Common myeloid progenitor, CD34-positive (primary cell): ENCODE measurements around the gene ASCC2.

Experiments
- CTCF ChIA-PET: fragments of 350-600 bp; sonication (Branson Sonifier 250); formaldehyde crosslinking; loops from one replicate; lab custom pipeline; 2021; ENCODE audit warnings: antibody characterized with exemption; lab: Charles Lee
- POLR2A ChIA-PET: fragments of 350-600 bp; sonication (Branson Sonifier 250); formaldehyde crosslinking; loops from one replicate; lab custom pipeline; 2021; ENCODE audit warnings: antibody characterized with exemption; lab: Charles Lee
- DNase-seq, 3 donors: peaks; one replicate each; pipeline versions ENCODE4 v3.0.0 to v3.0.0-alpha.2; 2013
- H3K27ac ChIP-seq, 2 experiments: 1 replicate in 1 of 2; 2 replicates in 1 of 2; pipeline ENCODE4 v1.7.0; 2013; ENCODE audit warnings: inconsistent platforms in 2 of 2, low read length in 2 of 2, mild to moderate bottlenecking in 2 of 2, low read depth in 1 of 2, moderate library complexity in 1 of 2; ENCODE audit not compliant: severe bottlenecking in 2 of 2, insufficient read depth in 1 of 2, poor library complexity in 1 of 2
- H3K27me3 ChIP-seq, 5 experiments: replicated peaks in 2 of 5; 1 replicate in 3 of 5; 2 replicates in 2 of 5; pipeline versions ENCODE4 v1.6.1 to v1.7.0; 2013; ENCODE audit warnings: low read length in 4 of 5, mild to moderate bottlenecking in 2 of 5, moderate library complexity in 2 of 5, inconsistent platforms in 1 of 5; ENCODE audit not compliant: insufficient read depth in 5 of 5, control insufficient read depth in 4 of 5
- H3K36me3 ChIP-seq, 4 experiments: 1 replicate in 2 of 4; 2 replicates in 2 of 4; pipeline versions ENCODE4 v1.6.1 to v1.7.0; 2013; ENCODE audit warnings: low read length in 3 of 4, control low read depth in 1 of 4, mild to moderate bottlenecking in 1 of 4; ENCODE audit not compliant: control insufficient read depth in 4 of 4, insufficient read depth in 4 of 4
- H3K4me1 ChIP-seq, 4 experiments: 1 replicate in 3 of 4; 2 replicates in 1 of 4; pipeline versions ENCODE4 v1.6.1 to v1.7.1; 2013; ENCODE audit warnings: low read length in 3 of 4, mild to moderate bottlenecking in 3 of 4, control low read depth in 1 of 4, inconsistent platforms in 1 of 4, moderate library complexity in 1 of 4; ENCODE audit not compliant: control insufficient read depth in 4 of 4, insufficient read depth in 4 of 4; ENCODE audit errors: control extremely low read depth in 1 of 4
- H3K4me3 ChIP-seq, 7 experiments: 1 replicate in 4 of 7; 2 replicates in 3 of 7; pipeline versions ENCODE4 v1.5.1 to v1.7.0; 2013; ENCODE audit warnings: mild to moderate bottlenecking in 7 of 7, low read length in 6 of 7, moderate library complexity in 6 of 7, inconsistent platforms in 2 of 7, low read depth in 2 of 7, control low read depth in 1 of 7; ENCODE audit not compliant: insufficient read depth in 4 of 7, control insufficient read depth in 1 of 7; ENCODE audit errors: extremely low read depth in 1 of 7
- H3K9me3 ChIP-seq, 5 experiments: 1 replicate in 4 of 5; 2 replicates in 1 of 5; pipeline versions ENCODE4 v1.6.1 to v1.7.1; 2013; ENCODE audit warnings: low read length in 4 of 5, mild to moderate bottlenecking in 2 of 5, inconsistent platforms in 1 of 5, low read depth in 1 of 5, moderate library complexity in 1 of 5; ENCODE audit not compliant: control insufficient read depth in 4 of 5, insufficient read depth in 2 of 5; ENCODE audit errors: control extremely low read depth in 1 of 5
- WGBS: methylation state at CpG from one replicate; pipeline ENCODE4 v1.1.5; 2013; ENCODE audit not compliant: insufficient coverage; 5-methylcytosine and 5-hydroxymethylcytosine counted together

Gene ASCC2

GRCh38 chr22:29882716-29883044 is 44.6 kb upstream of the ASCC2 start:
- no peak overlapping the region for H3K27ac ChIP-seq
- DNase-seq, result no peak
- H3K27me3 ChIP-seq, result no peaks in the 10 kb centered on the region
- no peaks in the 10 kb centered on the region for H3K36me3 ChIP-seq
- H3K9me3 ChIP-seq, result no peaks in the 10 kb centered on the region
- CTCF ChIA-PET, result interaction anchor here (0.6 to 1.9 kb wide), 5 partner anchors 10 to 122 kb away, joined by 3 to 4 read pairs (median 3); no protein-coding TSS in a partner anchor
- 0% methylated on average over 4 of the region's 5 CpGs for WGBS
- POLR2A ChIA-PET, result no interaction called here
- peak overlapping the region in 6 of 7 experiments; percentile 28 to 96 (median 74) for H3K4me3 ChIP-seq
- H3K4me1 ChIP-seq, result peaks cover 0 to 16% (median 15%) of the 10 kb centered on the region in 4 experiments

- no peak overlapping the region for H3K4me3 ChIP-seq
- no peak overlapping the region for H3K27ac ChIP-seq
- H3K9me3 ChIP-seq, result no peaks in the 10 kb centered on the region
- CTCF ChIA-PET, result interaction anchor here (0.9 kb wide), 1 partner anchor 41 kb away, joined by 3 read pairs; no protein-coding TSS in a partner anchor
- no peaks in the 10 kb centered on the region for H3K27me3 ChIP-seq
- POLR2A ChIA-PET, result no interaction called here
- WGBS, result 100% methylated on average over 3 of the region's 5 CpGs
- H3K4me1 ChIP-seq, result peaks cover 0 to 10% (median 7%) of the 10 kb centered on the region in 4 experiments
- DNase-seq, result peak; percentile 34 to 54 (median 54)
- H3K36me3 ChIP-seq, result no peaks in the 10 kb centered on the region
Observed at GRCh38 chr22:29879753-29880152, 41.7 kb upstream of the ASCC2 start.

- CTCF ChIA-PET, result interaction anchor here (0.6 kb wide), 1 partner anchor 48 kb away, joined by 3 read pairs; no protein-coding TSS in a partner anchor
- no peak for DNase-seq
- Histone ChIP-seq H3K27ac (no peak overlapping the region), H3K9me3 (no peaks in the 10 kb centered on the region), H3K27me3 (no peaks in the 10 kb centered on the region), H3K4me1 (peaks cover 0 to 7% (median 2%) of the 10 kb centered on the region in 4 experiments), H3K4me3 (no peak overlapping the region), H3K36me3 (no peaks in the 10 kb centered on the region)
- POLR2A ChIA-PET, result no interaction called here
- WGBS, result 60% methylated on average over 2 of the region's 2 CpGs
Observed at GRCh38 chr22:29877620-29878019, 39.5 kb upstream of the ASCC2 start.

GRCh38 chr22:29873943-29874342 is 35.9 kb upstream of the ASCC2 start:
- no peak overlapping the region for H3K27ac ChIP-seq
- H3K9me3 ChIP-seq, result no peaks in the 10 kb centered on the region
- no peaks in the 10 kb centered on the region for H3K27me3 ChIP-seq
- WGBS, result 100% methylated on average over 1 of the region's 2 CpGs
- ChIA-PET POLR2A (no interaction called here), CTCF (no interaction called here)
- H3K36me3 ChIP-seq, result no peaks in the 10 kb centered on the region
- H3K4me1 ChIP-seq, result peaks cover 0 to 20% (median 8%) of the 10 kb centered on the region in 4 experiments
- DNase-seq, result peak in 1 of 3 donors; percentile 26
- no peak overlapping the region for H3K4me3 ChIP-seq

GRCh38 chr22:29872989-29873388 is 34.9 kb upstream of the ASCC2 start:
- Histone ChIP-seq H3K4me3 (no peak overlapping the region), H3K4me1 (peaks cover 0 to 20% (median 8%) of the 10 kb centered on the region in 4 experiments), H3K36me3 (no peaks in the 10 kb centered on the region), H3K27me3 (no peaks in the 10 kb centered on the region), H3K9me3 (no peaks in the 10 kb centered on the region), H3K27ac (no peak overlapping the region)
- ChIA-PET POLR2A (no interaction called here), CTCF (interaction anchor here (1.3 to 1.6 kb wide), 2 partner anchors 10 to 213 kb away, joined by 3 to 4 read pairs; partner anchors contain the start of gene MTMR3)
- peak in 2 of 3 donors; percentile 33 to 52 for DNase-seq
- whole genome bisulfite sequencing, result 58% methylated on average over 4 of the region's 5 CpGs

- WGBS, result 100% methylated on average over 1 of the region's 3 CpGs
- CTCF ChIA-PET, result interaction anchor here (1.3 to 1.6 kb wide), 2 partner anchors 11 to 214 kb away, joined by 3 to 4 read pairs; partner anchors contain the start of gene MTMR3
- Histone ChIP-seq H3K36me3 (no peaks in the 10 kb centered on the region), H3K9me3 (no peaks in the 10 kb centered on the region), H3K27me3 (no peaks in the 10 kb centered on the region), H3K27ac (no peak overlapping the region), H3K4me3 (no peak overlapping the region), H3K4me1 (peaks cover 0 to 20% (median 8%) of the 10 kb centered on the region in 4 experiments)
- no peak for DNase-seq
- POLR2A ChIA-PET, result no interaction called here
Observed at GRCh38 chr22:29872144-29872893, 34.2 kb upstream of the ASCC2 start.

GRCh38 chr22:29871684-29872083 is 33.6 kb upstream of the ASCC2 start:
- POLR2A ChIA-PET, result no interaction called here

More at GRCh38 chr22:29871684-29872083, 33.6 kb upstream of the ASCC2 start:
- Histone ChIP-seq H3K4me1 (peaks cover 0 to 20% (median 8%) of the 10 kb centered on the region in 4 experiments), H3K4me3 (no peak overlapping the region), H3K27ac (no peak overlapping the region), H3K27me3 (no peaks in the 10 kb centered on the region), H3K36me3 (no peaks in the 10 kb centered on the region), H3K9me3 (no peaks in the 10 kb centered on the region)
- 37% methylated on average over 5 of the region's 5 CpGs for WGBS
- DNase-seq, result peak in 1 of 3 donors; percentile 32
- CTCF ChIA-PET, result interaction anchor here (1.3 to 1.6 kb wide), 2 partner anchors 11 to 215 kb away, joined by 3 to 4 read pairs; partner anchors contain the start of gene MTMR3
